ENCODE measurements around the gene COL23A1.
"Not testable (repeated sequence)": the region's sequence is repeated elsewhere in the genome, so short reads cannot be mapped to it uniquely, and the experiment has no call there.

Gene COL23A1

DNA sequence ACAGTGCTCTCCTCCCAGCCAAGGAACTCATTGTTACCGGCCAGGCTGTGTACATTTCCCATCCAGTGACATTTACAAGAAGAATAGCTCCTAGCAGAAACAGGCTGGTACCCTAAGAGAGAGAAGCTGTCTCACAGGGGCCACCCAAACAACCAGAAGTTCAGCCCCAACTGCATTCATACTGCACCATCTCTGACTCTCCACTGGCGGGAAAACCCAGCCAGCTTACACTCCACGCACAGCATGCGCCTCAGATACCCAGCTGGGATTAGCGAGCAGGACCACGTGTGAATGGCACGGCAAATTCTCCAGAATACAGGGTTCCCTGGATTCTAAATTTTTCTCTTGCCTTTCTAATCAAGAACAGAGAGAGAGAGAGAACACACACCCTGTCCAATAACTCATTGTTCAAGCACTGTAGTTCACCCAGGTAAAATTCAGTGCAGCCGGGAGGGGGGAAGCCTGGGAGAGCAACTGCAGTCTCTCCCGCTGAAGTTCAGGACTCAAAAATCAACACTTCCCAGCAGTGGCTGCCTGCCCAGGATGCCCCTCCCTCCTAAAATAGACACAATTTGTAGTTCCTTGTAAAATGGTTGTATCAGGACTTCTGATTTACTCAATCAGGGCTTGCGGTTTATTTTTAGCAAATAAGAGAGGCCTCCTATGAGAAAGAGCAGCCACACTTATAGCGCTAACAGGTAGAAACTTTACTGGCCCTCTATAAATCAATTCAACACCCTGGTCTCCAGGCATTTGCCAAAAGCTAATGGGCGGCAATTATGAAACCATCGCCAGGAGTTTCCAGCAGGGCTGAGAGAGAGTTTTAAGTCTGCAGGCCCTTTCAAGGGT, 2.2 kb downstream of the COL23A1 start:
- DNase-seq = no peak

DNA sequence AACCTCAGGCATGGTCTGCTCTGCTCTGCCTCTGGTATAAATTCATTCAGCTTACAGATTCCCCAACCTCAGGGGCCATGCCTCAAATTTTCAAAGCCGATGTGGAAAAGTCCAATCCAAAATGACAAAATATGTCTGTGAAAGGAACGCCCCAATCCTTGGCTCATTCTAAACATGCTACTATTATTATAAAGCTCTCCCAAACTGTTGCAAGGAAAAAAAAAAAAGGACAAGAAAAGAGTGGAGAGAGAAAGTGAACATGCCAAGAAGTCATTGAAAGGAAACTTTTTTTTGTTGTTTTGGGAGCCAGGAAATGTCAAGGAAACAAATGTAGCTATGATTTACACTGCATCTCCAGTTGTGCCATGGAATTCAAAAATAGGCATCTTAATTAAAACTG, 3.8 kb downstream of the COL23A1 start:
- no peak for DNase-seq

DNA sequence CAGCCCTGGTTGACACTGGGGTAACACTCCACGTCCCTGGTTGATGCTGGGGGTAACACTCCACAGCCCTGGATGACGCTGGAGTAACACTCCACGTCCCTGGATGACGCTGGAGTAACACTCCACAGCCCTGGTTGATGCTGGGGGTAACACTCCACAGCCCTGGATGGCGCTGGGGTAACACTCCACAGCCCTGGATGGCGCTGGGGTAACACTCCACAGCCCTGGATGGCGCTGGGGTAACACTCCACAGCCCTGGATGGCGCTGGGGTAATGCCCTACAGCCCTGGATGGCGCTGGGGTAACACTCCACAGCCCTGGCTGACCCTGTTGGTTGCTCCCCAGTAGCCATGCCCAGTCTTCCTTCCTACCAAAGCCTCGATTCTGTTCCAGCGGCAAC, 4.8 kb downstream of the COL23A1 start:
- DNase-seq = not testable (repeated sequence)

DNA sequence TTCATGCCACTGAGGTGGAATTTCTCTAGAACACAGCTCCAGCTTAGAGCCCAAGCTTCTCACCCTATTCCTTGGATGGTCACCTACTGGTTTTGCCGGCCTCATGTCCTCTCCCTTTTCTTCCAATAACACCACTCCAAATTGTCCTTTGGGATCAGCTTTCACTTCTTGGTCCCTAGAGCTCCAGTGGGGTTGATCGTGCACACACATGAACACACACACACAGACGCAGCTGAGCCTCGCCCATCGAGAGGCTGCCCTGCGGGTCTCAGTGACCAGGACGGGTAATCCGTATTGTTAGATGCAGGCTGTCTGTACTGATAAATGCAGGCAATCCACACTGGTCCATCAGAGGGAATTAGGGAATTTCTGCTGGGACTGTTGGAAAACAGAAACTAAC, 6.9 kb downstream of the COL23A1 start:
- DNase-seq = no peak

- no peak for DNase-seq
These were observed 7.9 kb downstream of the COL23A1 start for GRCh38 chr5:178582291-178582690.

- DNase-seq = no peak
These were observed 8.6 kb downstream of the COL23A1 start for GRCh38 chr5:178581621-178582020.

DNA sequence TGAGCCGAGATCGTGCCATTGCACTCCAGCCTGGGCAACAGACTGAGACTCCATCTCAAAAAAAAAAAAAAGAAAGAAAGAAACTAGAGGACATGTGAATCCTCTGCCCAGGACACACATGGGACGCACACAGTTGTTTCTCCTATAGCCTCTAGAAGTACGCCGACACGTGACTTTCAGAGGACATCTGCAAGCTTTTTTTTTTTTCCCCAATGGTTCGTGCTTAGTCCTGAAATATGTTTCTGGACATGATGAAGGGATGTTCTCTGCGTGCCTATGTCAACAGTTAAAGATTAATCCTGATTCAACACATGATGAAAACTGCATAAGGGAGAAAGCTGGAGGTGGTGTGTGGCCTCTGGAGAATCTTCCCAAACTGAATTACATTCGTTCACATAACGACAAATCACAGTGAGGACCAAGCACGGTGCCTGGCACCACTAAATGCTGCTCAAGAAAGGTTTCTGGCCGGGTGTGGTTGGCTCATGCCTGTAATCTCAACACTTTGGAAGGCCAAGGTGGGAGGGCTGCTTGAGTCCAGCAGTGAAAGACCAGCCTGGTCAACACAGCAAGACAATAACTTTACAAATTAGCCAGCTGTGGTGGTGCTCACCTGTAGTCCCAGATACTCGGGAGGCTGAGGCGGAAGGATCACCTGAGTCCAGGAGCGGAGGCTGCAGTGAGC, 9.8 kb downstream of the COL23A1 start:
- DNase-seq = no peak

- DNase-seq = no peak
These were observed 12.2 kb downstream of the COL23A1 start for GRCh38 chr5:178577944-178578343.

DNA sequence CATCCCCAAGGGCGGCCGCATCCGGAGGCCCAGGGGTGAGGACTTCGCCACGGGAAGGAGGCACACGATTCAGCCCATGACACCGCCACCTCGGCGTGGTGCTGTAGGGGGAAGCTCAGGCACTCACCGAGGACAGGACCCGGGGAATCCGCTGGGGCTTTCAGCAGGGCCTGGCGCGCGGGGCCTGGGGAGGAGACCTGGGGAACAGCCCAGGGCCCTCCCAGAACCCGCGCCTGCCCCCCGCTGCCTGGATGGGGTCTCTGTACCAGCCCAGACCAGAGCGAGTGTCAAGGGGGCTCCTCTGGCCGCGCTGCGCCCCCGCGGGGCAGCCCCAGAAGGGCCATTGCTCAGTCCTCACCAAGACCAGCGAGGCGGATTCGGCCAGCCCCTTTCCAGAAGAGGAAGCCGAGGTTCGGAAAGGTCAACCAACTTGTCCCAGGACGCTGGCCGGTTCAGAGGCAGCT, 12.8 kb downstream of the COL23A1 start:
- DNase-seq = no peak

- DNase-seq = no peak
These were observed 13.4 kb downstream of the COL23A1 start for GRCh38 chr5:178576591-178577351.

- no peak for DNase-seq
These were observed 17.0 kb downstream of the COL23A1 start for GRCh38 chr5:178573216-178573615.

DNA sequence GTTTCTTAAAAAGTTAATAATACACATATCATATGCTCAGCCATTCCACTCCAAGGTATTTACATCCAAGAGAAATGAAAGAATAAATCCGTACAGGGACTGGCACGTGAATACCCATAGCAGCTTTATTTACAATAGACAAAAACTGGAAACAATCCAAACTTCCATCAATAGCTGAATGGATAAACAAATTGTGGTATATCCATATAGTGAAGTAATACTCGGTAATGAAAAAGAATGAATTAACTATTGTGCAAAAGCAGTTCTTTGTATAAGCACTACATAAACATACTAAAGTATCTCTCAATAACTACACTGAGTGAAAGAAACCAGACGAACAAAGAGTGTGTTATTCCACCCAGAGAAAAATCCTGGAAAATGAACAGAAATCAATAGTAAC, 17.6 kb downstream of the COL23A1 start:
- no peak for DNase-seq

GRCh38 chr5:178569485-178569884, 20.7 kb downstream of the COL23A1 start:
- DNase-seq = no peak

GRCh38 chr5:178564811-178565550, 25.2 kb downstream of the COL23A1 start:
- no peak for DNase-seq

DNA sequence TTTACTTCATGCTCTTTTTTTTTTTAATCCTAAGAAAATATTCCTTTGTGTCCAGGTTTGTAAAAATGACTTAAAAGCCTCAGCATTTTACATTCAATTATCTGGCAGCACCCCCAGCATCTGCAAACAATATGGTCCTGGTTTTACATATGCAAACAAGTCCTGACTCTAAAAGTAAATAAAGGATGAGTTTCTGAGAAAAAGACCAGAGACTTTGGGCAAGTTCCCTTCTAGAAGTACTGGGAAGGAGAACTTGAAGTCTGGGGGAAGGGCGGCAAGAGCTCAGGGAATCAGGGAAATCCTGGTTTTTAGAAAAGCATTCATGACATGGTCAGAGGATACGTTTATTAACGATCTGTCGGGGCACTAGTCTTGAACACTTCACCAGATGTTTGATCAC, 25.8 kb downstream of the COL23A1 start:
- no peak for DNase-seq

- DNase-seq = no peak
These were observed 26.6 kb downstream of the COL23A1 start for GRCh38 chr5:178563621-178564020.

DNA sequence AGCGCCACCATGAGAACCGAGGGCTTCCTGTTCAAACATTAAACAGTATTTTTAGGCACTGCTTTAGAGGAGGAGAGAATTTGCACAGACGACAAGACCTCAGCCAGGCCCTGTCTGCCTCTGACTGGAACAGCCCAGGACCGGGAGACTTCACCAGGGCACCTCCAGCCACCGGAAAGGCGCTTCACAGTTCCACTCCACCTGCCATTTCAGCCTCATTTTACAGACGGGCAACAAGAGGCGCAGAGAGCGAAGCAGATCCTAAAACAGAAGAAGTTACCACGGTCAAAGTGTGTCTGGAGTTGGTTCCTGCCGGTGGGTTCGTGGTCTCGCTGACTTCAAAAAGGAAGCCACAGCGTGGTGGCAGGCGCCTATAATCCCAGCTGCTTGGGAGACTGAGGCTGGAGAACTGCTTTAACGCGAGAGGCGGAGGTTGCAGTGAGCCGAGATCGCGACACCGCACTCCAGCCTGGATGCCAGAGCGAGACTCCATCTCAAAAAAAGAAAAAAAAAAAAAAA, 28.4 kb downstream of the COL23A1 start:
- no peak for DNase-seq

- no peak for DNase-seq
These were observed 29.3 kb downstream of the COL23A1 start for GRCh38 chr5:178560911-178561310.

- DNase-seq = no peak
These were observed 32.8 kb downstream of the COL23A1 start for GRCh38 chr5:178557416-178557815.

GRCh38 chr5:178555771-178556211, 34.4 kb downstream of the COL23A1 start:
- no peak for DNase-seq

DNA sequence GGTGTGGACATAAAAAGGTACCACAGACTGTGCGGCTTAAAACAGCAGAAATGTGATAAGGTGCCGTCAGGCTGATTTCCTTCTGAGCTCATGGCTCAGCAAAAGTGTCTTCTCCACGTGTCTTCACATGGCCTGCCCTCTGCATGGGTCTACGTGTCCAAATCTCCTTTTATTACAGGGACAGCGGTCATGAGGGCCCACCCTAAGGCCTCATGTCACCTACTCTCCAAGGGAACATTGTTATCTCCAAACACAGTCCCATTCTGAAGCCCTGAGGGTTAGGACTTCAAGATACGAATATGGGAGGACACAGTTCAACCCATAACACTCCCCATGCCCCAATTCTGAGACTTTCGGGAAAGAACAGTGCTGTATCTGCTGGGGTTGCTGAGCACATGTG, 35.2 kb downstream of the COL23A1 start:
- no peak for DNase-seq

DNA sequence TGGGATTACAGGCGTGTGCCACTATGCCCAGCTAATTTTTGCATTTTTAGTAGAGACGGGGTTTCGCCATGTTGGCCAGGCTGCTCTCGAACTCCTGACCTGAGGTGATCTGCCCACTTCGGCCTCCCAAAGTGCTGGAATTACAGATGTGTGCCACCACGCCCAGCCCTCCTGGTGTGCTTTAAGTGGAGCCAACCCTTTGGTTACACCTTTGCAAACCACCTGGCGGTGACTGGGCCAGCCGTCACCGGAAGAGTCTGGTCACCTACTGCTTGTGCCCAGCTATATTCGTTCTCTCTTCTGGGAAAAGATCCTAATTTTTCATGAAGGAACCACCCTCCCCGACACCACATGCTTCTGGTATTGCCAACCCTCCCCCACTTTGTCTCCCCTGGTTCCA, 35.9 kb downstream of the COL23A1 start:
- DNase-seq = no peak

DNA sequence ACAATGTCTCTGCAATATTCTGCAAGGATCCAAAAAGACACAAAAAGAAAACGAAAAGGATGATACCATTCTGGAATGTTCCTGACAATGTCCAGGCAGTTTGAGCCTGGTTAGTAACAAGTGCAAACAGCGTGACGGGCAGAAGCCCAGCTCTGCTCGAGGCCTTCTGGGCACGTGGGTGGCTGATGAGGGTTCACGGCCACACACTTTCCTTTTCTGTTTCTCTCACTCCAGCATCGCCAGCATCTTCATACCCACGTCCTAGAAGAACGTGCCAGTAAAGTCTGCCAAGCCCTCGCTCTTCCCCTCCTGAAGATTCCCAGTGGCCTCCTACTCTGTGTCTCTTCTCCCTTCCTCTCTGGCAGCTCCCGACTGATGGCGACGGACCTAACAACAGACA, 36.7 kb downstream of the COL23A1 start:
- no peak for DNase-seq
